HCT116 (cell line): ENCODE data around the gene TMEM271. TPM values are rescaled to one million over a fixed set of nuclear protein-coding genes. Genes with fewer than 3 reads are reported as not detected.
A peak's percentile ranks its signal among the peaks of the same experiment; 100 is the strongest.

ENCODE experiments used
- ATAC-seq: fragments of 200-7000 bp; cut with Tn5 transposase; 2 replicates; pipeline ENCODE4 v1.9.1; 2020; ENCODE audit warnings: mild to moderate bottlenecking, moderate library complexity
- BruUV-seq: library from RNA; stranded (reverse); fragments of 400-500 nt; replicated peaks from 2 replicates; lab custom pipeline; 2021; lab: Mats Ljungman, UMichigan
- CTCF ChIA-PET: fragments of 300-600 bp; sonication (Branson Sonifier 250); formaldehyde crosslinking; loops from one replicate; lab custom pipeline; 2021; ENCODE audit warnings: antibody characterized with exemption; lab: Charles Lee
- POLR2A ChIA-PET: fragments of 300-600, 350-600 bp; sonication (Branson Sonifier 250); formaldehyde crosslinking; loops from one replicate; lab custom pipeline; 2021; ENCODE audit warnings: antibody characterized with exemption; lab: Charles Lee
- RAD21 ChIA-PET, 2 experiments: fragments of 300-600 bp; sonication (Branson Sonifier 250); formaldehyde crosslinking; loops; one replicate each; lab custom pipeline; 2023; ENCODE audit warnings: low total read pairs in 2 of 2; ENCODE audit not compliant: uncharacterized antibody in 2 of 2, unreplicated experiment in 2 of 2, low non-redundant PET in 1 of 2; lab: Charles Lee
- DNase-seq: peaks from one replicate; pipeline ENCODE4 v3.0.0-alpha.2; 2010; ENCODE audit warnings: low read depth, low spot score
- H2AFZ ChIP-seq: fragments of 200-600 bp; shearing (Covaris generic), sonication (generic); 2 replicates; pipeline ENCODE4 v1.6.1; 2017; ENCODE audit warnings: low read depth, mixed run types, mixed read lengths, antibody characterized with exemption, low read length; ENCODE audit not compliant: poor library complexity, severe bottlenecking
- H3K27ac ChIP-seq: 2 replicates; pipeline ENCODE4 v1.5.1; 2012; ENCODE audit warnings: low read depth, low read length
- H3K27me3 ChIP-seq: fragments of 200-600 bp; sonication (generic); 2 replicates; pipeline ENCODE4 v1.6.1; 2016; ENCODE audit warnings: mixed run types, low read length, mixed read lengths; ENCODE audit not compliant: insufficient read depth
- H3K36me3 ChIP-seq, 2 experiments: fragments of 200-500 bp in 1 of 2; fragments of 200-600 bp in 1 of 2; sonication (Bioruptor generic) in 1 of 2; sonication (generic) in 1 of 2; 2 replicates each; pipeline versions ENCODE4 v1.5.1 to v1.6.1; 2014 to 2016; ENCODE audit warnings: low read length in 2 of 2, inconsistent platforms in 1 of 2, mixed read lengths in 1 of 2, mixed run types in 1 of 2; ENCODE audit not compliant: insufficient read depth in 2 of 2, control insufficient read depth in 1 of 2
- H3K4me1 ChIP-seq, 2 experiments: fragments of 200-600 bp in 1 of 2; sonication (generic) in 1 of 2; 2 replicates each; pipeline versions ENCODE4 v1.5.1 to v1.6.1; 2012 to 2017; ENCODE audit warnings: low read length in 2 of 2, inconsistent platforms in 1 of 2, mild to moderate bottlenecking in 1 of 2, mixed read lengths in 1 of 2, mixed run types in 1 of 2, moderate library complexity in 1 of 2; ENCODE audit not compliant: insufficient read depth in 2 of 2, control insufficient read depth in 1 of 2
- H3K4me2 ChIP-seq: fragments of 200-600 bp; sonication (generic); 2 replicates; pipeline ENCODE4 v1.6.1; 2017; ENCODE audit warnings: mixed run types, low read length, mixed read lengths
- H3K4me3 ChIP-seq, 2 experiments: fragments of 200-600 bp in 1 of 2; sonication (generic) in 1 of 2; replicated peaks in 1 of 2; 2 replicates each; pipeline ENCODE4 v1.5.1; 2011 to 2016; ENCODE audit warnings: low read length in 2 of 2, control low read depth in 1 of 2, low read depth in 1 of 2, mild to moderate bottlenecking in 1 of 2, mixed read lengths in 1 of 2, mixed run types in 1 of 2
- H3K79me2 ChIP-seq: fragments of 200-600 bp; sonication (generic); 2 replicates; pipeline ENCODE4 v1.6.1; 2017; ENCODE audit warnings: mild to moderate bottlenecking, mixed run types, low read length, moderate library complexity, mixed read lengths; ENCODE audit not compliant: insufficient read depth
- H3K9ac ChIP-seq: fragments of 200-600 bp; sonication (generic); 2 replicates; pipeline ENCODE4 v1.6.1; 2016; ENCODE audit warnings: low read length, mixed read lengths
- H3K9me2 ChIP-seq: fragments of 200-600 bp; sonication (generic), shearing (Covaris generic); 2 replicates; pipeline ENCODE4 v1.6.1; 2017; ENCODE audit warnings: mixed run types, mild to moderate bottlenecking, moderate library complexity; ENCODE audit not compliant: insufficient read depth
- H3K9me3 ChIP-seq, 2 experiments: fragments of 200-500 bp in 1 of 2; fragments of 200-600 bp in 1 of 2; sonication (Bioruptor generic) in 1 of 2; sonication (generic) in 1 of 2; 2 replicates each; pipeline ENCODE4 v1.6.1; 2014 to 2017; ENCODE audit warnings: low read length in 2 of 2, mixed read lengths in 2 of 2, inconsistent platforms in 1 of 2, low read depth in 1 of 2, mild to moderate bottlenecking in 1 of 2, mixed run types in 1 of 2, moderate library complexity in 1 of 2; ENCODE audit not compliant: control insufficient read depth in 1 of 2, insufficient read depth in 1 of 2
- H4K20me1 ChIP-seq: fragments of 200-600 bp; sonication (generic), shearing (Covaris generic); 2 replicates; pipeline ENCODE4 v1.6.1; 2017; ENCODE audit warnings: mixed run types, mild to moderate bottlenecking, moderate library complexity; ENCODE audit not compliant: insufficient read depth
- ATF3 ChIP-seq: IDR thresholded peaks from 2 replicates; pipeline ENCODE4 v1.6.1; 2012
- CBX3 ChIP-seq: IDR thresholded peaks from 2 replicates; pipeline ENCODE4 v1.6.1; 2012; ENCODE audit warnings: low read depth
- ELF1 ChIP-seq: IDR thresholded peaks from 2 replicates; pipeline ENCODE4 v1.6.1; 2012; ENCODE audit warnings: low read depth, borderline replicate concordance
- EZH2 ChIP-seq: fragments of 200-600 bp; sonication (generic); IDR thresholded peaks from 2 replicates; pipeline ENCODE4 v1.6.1; 2017; ENCODE audit warnings: antibody characterized with exemption, mixed run types
- EZH2phosphoT487 ChIP-seq: fragments of 200-600 bp; IDR thresholded peaks from 2 replicates; pipeline ENCODE4 v1.6.1; 2018; ENCODE audit warnings: antibody characterized with exemption, borderline replicate concordance
- FOSL1 ChIP-seq: IDR thresholded peaks from 2 replicates; pipeline ENCODE4 v1.6.1; 2012; ENCODE audit warnings: low read depth
- POLR2A ChIP-seq: IDR thresholded peaks from 2 replicates; pipeline ENCODE4 v1.7.0; 2011; ENCODE audit warnings: borderline replicate concordance; ENCODE audit not compliant: insufficient read depth, insufficient read length; ENCODE audit errors: extremely low read depth
- POLR2AphosphoS5 ChIP-seq: IDR thresholded peaks from 2 replicates; pipeline ENCODE4 v1.6.1; 2011; ENCODE audit warnings: mild to moderate bottlenecking, low read depth, low read length, moderate library complexity
- SP1 ChIP-seq: IDR thresholded peaks from 2 replicates; pipeline ENCODE4 v1.6.1; 2012; ENCODE audit warnings: low read depth
- SRF ChIP-seq: IDR thresholded peaks from 2 replicates; pipeline ENCODE4 v1.6.1; 2012; ENCODE audit warnings: low read depth
- TCF7L2 ChIP-seq: IDR thresholded peaks from 2 replicates; pipeline ENCODE4 v1.7.0; 2011; ENCODE audit warnings: borderline replicate concordance, inconsistent platforms; ENCODE audit not compliant: insufficient read depth, insufficient read length; ENCODE audit errors: extremely low read depth
- YY1 ChIP-seq: IDR thresholded peaks from 2 replicates; pipeline ENCODE4 v1.6.1; 2011; ENCODE audit warnings: low read length, low read depth, moderate library complexity, mild to moderate bottlenecking; ENCODE audit not compliant: insufficient replicate concordance; ENCODE audit errors: extremely low read depth
- ZBTB33 ChIP-seq: IDR thresholded peaks from 2 replicates; pipeline ENCODE4 v1.6.1; 2011; ENCODE audit warnings: mild to moderate bottlenecking, low read length, moderate library complexity; ENCODE audit not compliant: insufficient replicate concordance; ENCODE audit errors: extremely low read depth
- intact Hi-C: fragments of 100-400 bp; cut with micrococcal nuclease; formaldehyde crosslinking; loops from 2 replicates; pipeline ENCODE4 v1.10.0; 2022
- total RNA-seq: library from RNA; stranded (reverse); gene quantifications from one replicate; pipeline ENCODE4 v1.2.1, GENCODE V29; 2021; ENCODE audit not compliant: unreplicated experiment
- TF ChIP-seq, protein P1 (sequence below): IDR thresholded peaks from 2 replicates; pipeline ENCODE4 v1.6.1; 2012

The TMEM271 gene
- total RNA-seq, 1 experiment from 2014 or later, result not detected

DNA sequence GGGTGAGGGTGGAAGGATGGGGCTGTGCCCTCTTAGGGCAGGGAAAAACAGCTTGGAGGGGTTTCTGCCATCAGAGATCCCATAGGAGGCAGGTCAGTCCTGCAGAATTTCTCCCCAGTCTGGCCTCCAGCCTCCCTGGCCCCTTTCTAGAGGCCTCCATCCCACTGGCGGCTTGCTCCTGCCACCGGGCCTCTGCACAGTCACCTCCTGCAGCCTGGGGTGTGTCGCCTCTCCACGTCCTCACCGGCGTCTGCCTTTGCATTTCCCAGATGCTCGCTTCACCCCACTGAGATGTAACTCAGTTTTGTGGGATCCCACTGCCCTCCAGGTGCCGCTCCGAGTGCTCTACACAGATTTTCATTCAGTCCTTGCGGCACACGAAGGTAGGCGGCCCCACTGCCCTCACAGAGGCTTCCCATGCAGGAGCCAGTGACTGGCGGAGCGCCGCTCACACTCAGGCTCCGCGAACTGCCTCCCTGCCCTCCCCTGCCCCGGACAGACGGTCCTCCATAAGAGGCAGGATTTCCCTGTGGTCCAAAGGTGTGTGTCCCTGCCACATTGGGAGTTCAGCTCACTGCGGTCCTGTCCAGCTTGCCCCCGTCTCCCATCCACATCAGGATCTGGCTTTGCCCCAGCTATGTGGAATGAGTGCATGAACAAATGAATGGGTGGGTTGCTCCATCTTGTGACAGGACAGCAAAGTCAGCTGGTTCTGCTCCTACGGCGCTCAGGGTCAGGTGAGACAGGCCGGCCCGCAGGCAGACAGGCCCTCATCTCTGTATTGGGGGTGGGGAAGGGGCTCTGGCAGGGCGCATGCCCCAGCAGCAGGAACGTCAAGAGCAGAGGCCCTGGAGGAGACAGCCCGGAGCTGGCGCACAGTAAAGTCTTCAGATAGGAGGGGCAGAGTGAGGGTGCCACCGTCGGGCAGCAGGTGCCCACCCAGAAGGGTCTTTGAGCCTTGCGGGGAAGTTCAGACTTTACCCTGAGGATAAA, 2.7 kb upstream of the TMEM271 start:
- no TSS peak for BruUV-seq
- no peaks in the 10 kb centered on the region for H3K4me1 ChIP-seq

DNA sequence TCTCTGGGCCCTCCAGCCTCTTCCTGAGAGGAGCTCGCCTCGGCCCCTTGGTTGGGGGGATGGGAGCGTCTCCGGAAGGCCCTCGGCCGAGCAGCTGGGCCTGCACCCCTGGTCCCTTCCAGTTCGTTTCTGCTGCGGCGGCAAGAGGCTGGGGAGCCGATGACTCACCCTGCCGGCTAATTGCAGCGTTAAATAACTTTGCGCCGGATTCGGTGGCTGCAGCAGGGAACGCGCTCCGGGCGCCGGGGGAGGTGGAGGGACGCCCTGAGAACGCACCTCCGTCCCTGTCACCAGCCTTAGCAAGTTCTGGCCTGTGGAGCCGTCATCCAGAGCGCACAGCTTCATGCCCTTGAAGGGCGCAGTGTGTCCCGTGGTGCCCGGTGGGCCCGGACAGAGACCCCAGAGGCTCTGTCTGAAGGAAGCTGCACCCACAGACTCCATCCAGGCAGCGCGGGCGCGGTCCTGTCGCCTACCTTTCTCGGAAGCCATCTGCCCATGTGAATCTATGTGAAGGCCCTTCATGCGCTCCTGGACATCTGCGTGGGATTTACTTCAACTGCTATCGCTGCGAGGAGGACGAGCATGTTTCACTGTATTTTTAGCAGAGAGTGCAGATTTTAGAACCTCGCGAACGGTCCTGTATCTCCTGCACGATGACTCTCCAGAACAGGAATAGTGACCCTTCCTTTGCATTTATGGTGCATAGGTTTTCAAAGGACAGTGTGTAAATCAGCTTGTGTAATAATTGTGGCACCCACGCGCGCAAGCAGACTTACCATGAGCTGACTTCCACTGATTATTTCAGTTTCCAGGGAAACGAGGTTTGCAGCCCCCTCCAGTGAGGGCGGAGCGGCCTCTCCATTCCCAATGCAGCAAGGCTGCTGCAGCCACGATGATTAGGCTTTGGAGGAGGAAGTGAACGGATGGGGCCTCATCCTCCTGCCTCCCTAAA, 1.7 kb upstream of the TMEM271 start:
- H3K4me2 ChIP-seq, result no peak overlapping the region
- no peak overlapping the region for H3K27ac ChIP-seq
- intact Hi-C loops, result no loop called here
- H3K79me2 ChIP-seq, result no peaks in the 10 kb centered on the region
- no peaks in the 10 kb centered on the region for H3K9me3 ChIP-seq
- no TSS peak for BruUV-seq
- RAD21 ChIA-PET, result no interaction called here
- no peaks in the 10 kb centered on the region for H4K20me1 ChIP-seq
- CTCF ChIA-PET, result no interaction called here
- POLR2A ChIA-PET, result no interaction called here
- ATAC-seq, result no peak
- no peak overlapping the region for H2AFZ ChIP-seq
- no peak overlapping the region for H3K9ac ChIP-seq
- H3K4me3 ChIP-seq, result no peak overlapping the region
- no peaks in the 10 kb centered on the region for H3K27me3 ChIP-seq
- no peaks in the 10 kb centered on the region for H3K4me1 ChIP-seq
- no peaks in the 10 kb centered on the region for H3K36me3 ChIP-seq
- DNase-seq, result no peak
- H3K9me2 ChIP-seq, result no peaks in the 10 kb centered on the region
- TF ChIP-seq CBX3 (no peak), ZBTB33 (no peak), TCF7L2 (no peak), ATF3 (no peak), YY1 (no peak), EZH2 (no peak), EZH2phosphoT487 (no peak), POLR2AphosphoS5 (no peak), SP1 (no peak), POLR2A (no peak), FOSL1 (no peak)
- TF ChIP-seq, protein P1, sequence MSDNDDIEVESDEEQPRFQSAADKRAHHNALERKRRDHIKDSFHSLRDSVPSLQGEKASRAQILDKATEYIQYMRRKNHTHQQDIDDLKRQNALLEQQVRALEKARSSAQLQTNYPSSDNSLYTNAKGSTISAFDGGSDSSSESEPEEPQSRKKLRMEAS, result no peak

More for the DNA sequence above, 2.7 kb upstream of the TMEM271 start:
- DNase-seq (no peak), ATAC-seq (0 out of 2 replicates have a peak, but pooled peaks have one; percentile 17)
- Histone ChIP-seq H4K20me1 (no peaks in the 10 kb centered on the region), H2AFZ (no peak overlapping the region), H3K4me3 (no peak overlapping the region), H3K9me2 (no peaks in the 10 kb centered on the region), H3K27ac (no peak overlapping the region), H3K36me3 (no peaks in the 10 kb centered on the region), H3K4me2 (no peak overlapping the region), H3K9ac (no peak overlapping the region), H3K9me3 (no peaks in the 10 kb centered on the region), H3K79me2 (no peaks in the 10 kb centered on the region), H3K27me3 (no peaks in the 10 kb centered on the region)
- ChIA-PET CTCF (no interaction called here), POLR2A (no interaction called here), RAD21 (no interaction called here)
- intact Hi-C loops, result no loop called here
- TF ChIP-seq ATF3, result no peak
- TF ChIP-seq ELF1, result no peak
- TF ChIP-seq SRF, result no peak
